Activated CD4-positive, alpha-beta T cell treated with anti-CD3 and anti-CD28 coated beads, Interleukin-2, amount 10 ng/mL, durations not matched to agents 7 days and 5 days (primary cell): ENCODE results near the gene MBD5. TPM values are rescaled to one million over a fixed set of nuclear protein-coding genes. Genes with fewer than 3 reads are reported as not detected.
A peak's percentile ranks its signal among the peaks of the same experiment; 100 is the strongest.

Experiments
- CTCF ChIA-PET: fragments of 350-600 bp; sonication (Branson Sonifier 250); formaldehyde crosslinking; loops from one replicate; lab custom pipeline; 2021; ENCODE audit warnings: antibody characterized with exemption; lab: Charles Lee
- POLR2A ChIA-PET: fragments of 350-600 bp; sonication (Branson Sonifier 250); formaldehyde crosslinking; loops from one replicate; lab custom pipeline; 2021; ENCODE audit warnings: antibody characterized with exemption; lab: Charles Lee
- DNase-seq: peaks from one replicate; pipeline ENCODE4 v3.0.0-alpha.2; 2020
- H3K27ac Mint-ChIP-seq: one replicate; pipeline ENCODE4 v1.8.0; 2021; ENCODE audit warnings: mild to moderate bottlenecking, moderate library complexity, mixed read lengths
- H3K27me3 Mint-ChIP-seq: one replicate; pipeline ENCODE4 v1.8.0; 2021; ENCODE audit warnings: mixed read lengths
- H3K36me3 Mint-ChIP-seq: one replicate; pipeline ENCODE4 v1.8.0; 2021; ENCODE audit warnings: low read depth, mixed read lengths
- H3K4me1 Mint-ChIP-seq: one replicate; pipeline ENCODE4 v1.8.0; 2021; ENCODE audit warnings: mixed read lengths
- H3K4me3 Mint-ChIP-seq: one replicate; pipeline ENCODE4 v1.8.0; 2021; ENCODE audit warnings: mild to moderate bottlenecking, moderate library complexity, mixed read lengths
- H3K9me3 Mint-ChIP-seq: one replicate; pipeline ENCODE4 v1.8.0; 2021; ENCODE audit warnings: mixed read lengths
- total RNA-seq, 2 experiments: library from RNA; stranded (reverse); gene quantifications; one replicate each; pipeline ENCODE4 v1.2.3, GENCODE V29; 2021

MBD5 gene
- total RNA-seq, 2 experiments from 2014 or later: 41.1 to 51.7 TPM

GRCh38 chr2:148162871-148163270 is 142.0 kb downstream of the MBD5 start:
- CTCF ChIA-PET: no interaction called here
- H3K9me3 Mint-ChIP-seq: no peaks in the 10 kb centered on the region

GRCh38 chr2:148165975-148166374 is 145.1 kb downstream of the MBD5 start:
- no peak for DNase-seq
- Mint-ChIP-seq H3K27me3 (no peaks in the 10 kb centered on the region), H3K36me3 (no peaks in the 10 kb centered on the region), H3K27ac (no peak overlapping the region), H3K9me3 (peaks cover 3% of the 10 kb centered on the region), H3K4me3 (no peak overlapping the region), H3K4me1 (no peaks in the 10 kb centered on the region)
- ChIA-PET CTCF (no interaction called here), POLR2A (no interaction called here)

More at GRCh38 chr2:148162871-148163270, 142.0 kb downstream of the MBD5 start:
- H3K27me3 Mint-ChIP-seq: no peaks in the 10 kb centered on the region
- no peak overlapping the region for H3K27ac Mint-ChIP-seq
- no peaks in the 10 kb centered on the region for H3K4me1 Mint-ChIP-seq
- POLR2A ChIA-PET: no interaction called here
- H3K4me3 Mint-ChIP-seq: no peak overlapping the region
- no peak for DNase-seq
- H3K36me3 Mint-ChIP-seq: no peaks in the 10 kb centered on the region

- CTCF ChIA-PET: no interaction called here
- no peaks in the 10 kb centered on the region for H3K27me3 Mint-ChIP-seq
- H3K4me1 Mint-ChIP-seq: no peaks in the 10 kb centered on the region
- H3K36me3 Mint-ChIP-seq: peaks cover 4% of the 10 kb centered on the region
- no peak for DNase-seq
- POLR2A ChIA-PET: no interaction called here
- H3K4me3 Mint-ChIP-seq: no peak overlapping the region
- no peak overlapping the region for H3K27ac Mint-ChIP-seq
- H3K9me3 Mint-ChIP-seq: peaks cover 3% of the 10 kb centered on the region
Observed at GRCh38 chr2:148167241-148167766, 146.4 kb downstream of the MBD5 start.

- DNase-seq: no peak
- Mint-ChIP-seq H3K36me3 (peaks cover 4% of the 10 kb centered on the region), H3K9me3 (peaks cover 3% of the 10 kb centered on the region), H3K4me3 (no peak overlapping the region), H3K27me3 (no peaks in the 10 kb centered on the region), H3K27ac (no peak overlapping the region), H3K4me1 (no peaks in the 10 kb centered on the region)
- ChIA-PET CTCF (no interaction called here), POLR2A (no interaction called here)
Observed at GRCh38 chr2:148167855-148168254, 147.0 kb downstream of the MBD5 start.

- H3K36me3 Mint-ChIP-seq: peaks cover 4% of the 10 kb centered on the region
- no peak for DNase-seq
- peaks cover 3% of the 10 kb centered on the region for H3K9me3 Mint-ChIP-seq
- ChIA-PET POLR2A (no interaction called here), CTCF (no interaction called here)
- no peak overlapping the region for H3K4me3 Mint-ChIP-seq
- H3K27ac Mint-ChIP-seq: no peak overlapping the region
- H3K27me3 Mint-ChIP-seq: no peaks in the 10 kb centered on the region
- H3K4me1 Mint-ChIP-seq: no peaks in the 10 kb centered on the region
Observed at GRCh38 chr2:148172131-148172753, 151.4 kb downstream of the MBD5 start.

GRCh38 chr2:148173168-148173567 is 152.3 kb downstream of the MBD5 start:
- ChIA-PET POLR2A (no interaction called here), CTCF (no interaction called here)
- Mint-ChIP-seq H3K4me3 (no peak overlapping the region), H3K36me3 (peaks cover 4% of the 10 kb centered on the region), H3K9me3 (peaks cover 3% of the 10 kb centered on the region), H3K27ac (no peak overlapping the region), H3K4me1 (no peaks in the 10 kb centered on the region), H3K27me3 (no peaks in the 10 kb centered on the region)
- DNase-seq: no peak

GRCh38 chr2:148177559-148177958 is 156.7 kb downstream of the MBD5 start:
- CTCF ChIA-PET: no interaction called here
- H3K9me3 Mint-ChIP-seq: no peaks in the 10 kb centered on the region
- no peak overlapping the region for H3K27ac Mint-ChIP-seq
- H3K27me3 Mint-ChIP-seq: no peaks in the 10 kb centered on the region
- H3K4me1 Mint-ChIP-seq: peaks cover 2% of the 10 kb centered on the region
- POLR2A ChIA-PET: no interaction called here
- no peak for DNase-seq
- no peak overlapping the region for H3K4me3 Mint-ChIP-seq
- peaks cover 6% of the 10 kb centered on the region for H3K36me3 Mint-ChIP-seq

- Mint-ChIP-seq H3K9me3 (no peaks in the 10 kb centered on the region), H3K4me1 (peaks cover 6% of the 10 kb centered on the region), H3K27ac (no peak overlapping the region), H3K36me3 (peaks cover 6% of the 10 kb centered on the region), H3K4me3 (no peak overlapping the region), H3K27me3 (no peaks in the 10 kb centered on the region)
- DNase-seq: no peak
- ChIA-PET POLR2A (no interaction called here), CTCF (no interaction called here)
Observed at GRCh38 chr2:148179724-148180123, 158.8 kb downstream of the MBD5 start.

- no peak for DNase-seq
- no peaks in the 10 kb centered on the region for H3K27me3 Mint-ChIP-seq
- POLR2A ChIA-PET: no interaction called here
- CTCF ChIA-PET: no interaction called here
- no peak overlapping the region for H3K27ac Mint-ChIP-seq
- H3K4me3 Mint-ChIP-seq: no peak overlapping the region
- H3K9me3 Mint-ChIP-seq: peaks cover 12% of the 10 kb centered on the region
- H3K4me1 Mint-ChIP-seq: peaks cover 6% of the 10 kb centered on the region
- H3K36me3 Mint-ChIP-seq: peaks cover 24% of the 10 kb centered on the region
Observed at GRCh38 chr2:148184976-148185375, 164.1 kb downstream of the MBD5 start.

GRCh38 chr2:148194882-148195281 is 174.0 kb downstream of the MBD5 start:
- H3K27me3 Mint-ChIP-seq: no peaks in the 10 kb centered on the region
- H3K4me3 Mint-ChIP-seq: no peak overlapping the region
- POLR2A ChIA-PET: no interaction called here
- CTCF ChIA-PET: no interaction called here
- H3K4me1 Mint-ChIP-seq: no peaks in the 10 kb centered on the region
- no peaks in the 10 kb centered on the region for H3K9me3 Mint-ChIP-seq
- no peak overlapping the region for H3K27ac Mint-ChIP-seq
- DNase-seq: no peak
- H3K36me3 Mint-ChIP-seq: no peaks in the 10 kb centered on the region

- POLR2A ChIA-PET: no interaction called here
- Mint-ChIP-seq H3K36me3 (peaks cover 5% of the 10 kb centered on the region), H3K9me3 (no peaks in the 10 kb centered on the region), H3K4me1 (no peaks in the 10 kb centered on the region), H3K27me3 (no peaks in the 10 kb centered on the region), H3K4me3 (no peak overlapping the region), H3K27ac (no peak overlapping the region)
- DNase-seq: peak; percentile 55
- CTCF ChIA-PET: interaction anchor here (1.3 kb wide), 1 partner anchor 308 kb away, joined by 3 read pairs; no protein-coding TSS in a partner anchor
Observed at GRCh38 chr2:148201075-148202004, 180.4 kb downstream of the MBD5 start.

GRCh38 chr2:148202237-148202636 is 181.3 kb downstream of the MBD5 start:
- CTCF ChIA-PET: no interaction called here

GRCh38 chr2:148207111-148207510 is 186.2 kb downstream of the MBD5 start:
- Mint-ChIP-seq H3K4me3 (no peak overlapping the region), H3K27ac (no peak overlapping the region), H3K4me1 (no peaks in the 10 kb centered on the region), H3K36me3 (no peaks in the 10 kb centered on the region), H3K9me3 (no peaks in the 10 kb centered on the region), H3K27me3 (no peaks in the 10 kb centered on the region)
- POLR2A ChIA-PET: no interaction called here
- no peak for DNase-seq
- CTCF ChIA-PET: no interaction called here

More at GRCh38 chr2:148202237-148202636, 181.3 kb downstream of the MBD5 start:
- POLR2A ChIA-PET: no interaction called here
- peaks cover 5% of the 10 kb centered on the region for H3K36me3 Mint-ChIP-seq
- no peak for DNase-seq
- H3K27me3 Mint-ChIP-seq: no peaks in the 10 kb centered on the region
- H3K27ac Mint-ChIP-seq: no peak overlapping the region
- H3K4me1 Mint-ChIP-seq: no peaks in the 10 kb centered on the region
- no peaks in the 10 kb centered on the region for H3K9me3 Mint-ChIP-seq
- no peak overlapping the region for H3K4me3 Mint-ChIP-seq
